SK-N-SH treated with all-trans-retinoic acid at 6 μM for 48 hours (cell line): ENCODE results near the gene ZC2HC1B.

Source experiments
- ARNTL ChIP-seq: fragments of 450-650 bp; formaldehyde crosslinking; IDR thresholded peaks from 2 replicates; pipeline ENCODE4 v1.5.0; 2020; ENCODE audit warnings: low read depth, mild to moderate bottlenecking, moderate library complexity, borderline replicate concordance
- BACH2 ChIP-seq: fragments of 250-450 bp; sonication (Bioruptor Pico); IDR thresholded peaks from 2 replicates; pipeline ENCODE4 v1.9.0; 2021; ENCODE audit warnings: mild to moderate bottlenecking, borderline replicate concordance
- OSR1 ChIP-seq: fragments of 250-450 bp; sonication (Bioruptor Pico); IDR thresholded peaks from 2 replicates; pipeline ENCODE4 v1.8.0; 2022; ENCODE audit warnings: moderate library complexity, mild to moderate bottlenecking, inconsistent platforms
- PPARA ChIP-seq: fragments of 250-450 bp; sonication (Bioruptor Pico); IDR thresholded peaks from 2 replicates; pipeline ENCODE4 v1.5.0; 2020; ENCODE audit warnings: mild to moderate bottlenecking, borderline replicate concordance
- TOX ChIP-seq: fragments of 250-450 bp; sonication (Bioruptor Pico); IDR thresholded peaks from 2 replicates; pipeline ENCODE4 v1.8.0; 2021; ENCODE audit warnings: mild to moderate bottlenecking, moderate library complexity, borderline replicate concordance
- TSHZ2 ChIP-seq: fragments of 250-450 bp; sonication (Bioruptor Pico); IDR thresholded peaks from 2 replicates; pipeline ENCODE4 v1.5.0; 2020; ENCODE audit warnings: mild to moderate bottlenecking, moderate library complexity
- ZFP3 ChIP-seq: fragments of 250-450 bp; sonication (Bioruptor Pico); IDR thresholded peaks from 2 replicates; pipeline ENCODE4 v1.5.0; 2020; ENCODE audit warnings: mild to moderate bottlenecking, moderate library complexity
- ZFP30 ChIP-seq: fragments of 450-650 bp; formaldehyde crosslinking; IDR thresholded peaks from 2 replicates; pipeline ENCODE4 v1.5.0; 2022; ENCODE audit warnings: mild to moderate bottlenecking, moderate library complexity
- ZNF565 ChIP-seq: fragments of 450-650 bp; formaldehyde crosslinking; conservative IDR thresholded peaks from 2 replicates; pipeline ENCODE4 v1.5.0; 2020; ENCODE audit warnings: low read depth, mild to moderate bottlenecking, moderate library complexity
- ZNF8 ChIP-seq: fragments of 450-650 bp; formaldehyde crosslinking; IDR thresholded peaks from 2 replicates; pipeline ENCODE4 v1.5.0; 2020; ENCODE audit warnings: mild to moderate bottlenecking, moderate library complexity
- TF ChIP-seq, protein P1 (sequence below): fragments of 250-450 bp; sonication (Bioruptor Pico); IDR thresholded peaks from 2 replicates; pipeline ENCODE4 v1.8.0; 2020; ENCODE audit warnings: mild to moderate bottlenecking, moderate library complexity, borderline replicate concordance
- TF ChIP-seq, protein P2 (sequence below): fragments of 250-450 bp; sonication (Bioruptor Pico); IDR thresholded peaks from 2 replicates; pipeline ENCODE4 v1.8.0; 2021; ENCODE audit warnings: low read depth, mild to moderate bottlenecking, moderate library complexity, borderline replicate concordance

DNA sequence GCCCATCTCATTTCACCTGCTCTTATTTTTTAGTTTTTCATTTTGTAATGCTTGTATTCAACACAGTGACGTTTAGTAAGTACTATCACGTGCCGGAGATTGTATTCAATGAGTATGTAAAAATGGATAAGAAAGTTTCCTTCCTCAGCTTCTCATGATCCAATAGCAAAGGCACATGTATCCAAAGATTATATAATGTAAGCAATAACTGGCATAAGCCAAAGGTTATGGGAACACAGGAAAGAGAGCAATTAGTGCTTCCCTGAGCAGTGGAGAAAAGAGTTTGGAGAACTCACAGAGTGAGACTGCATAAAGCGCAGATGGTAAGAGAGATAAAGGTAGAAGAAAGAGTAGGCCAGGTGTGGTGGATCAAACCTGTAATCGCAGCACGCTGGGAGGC is 42.9 kb upstream of the ZC2HC1B start:
- TF ChIP-seq, protein P1, sequence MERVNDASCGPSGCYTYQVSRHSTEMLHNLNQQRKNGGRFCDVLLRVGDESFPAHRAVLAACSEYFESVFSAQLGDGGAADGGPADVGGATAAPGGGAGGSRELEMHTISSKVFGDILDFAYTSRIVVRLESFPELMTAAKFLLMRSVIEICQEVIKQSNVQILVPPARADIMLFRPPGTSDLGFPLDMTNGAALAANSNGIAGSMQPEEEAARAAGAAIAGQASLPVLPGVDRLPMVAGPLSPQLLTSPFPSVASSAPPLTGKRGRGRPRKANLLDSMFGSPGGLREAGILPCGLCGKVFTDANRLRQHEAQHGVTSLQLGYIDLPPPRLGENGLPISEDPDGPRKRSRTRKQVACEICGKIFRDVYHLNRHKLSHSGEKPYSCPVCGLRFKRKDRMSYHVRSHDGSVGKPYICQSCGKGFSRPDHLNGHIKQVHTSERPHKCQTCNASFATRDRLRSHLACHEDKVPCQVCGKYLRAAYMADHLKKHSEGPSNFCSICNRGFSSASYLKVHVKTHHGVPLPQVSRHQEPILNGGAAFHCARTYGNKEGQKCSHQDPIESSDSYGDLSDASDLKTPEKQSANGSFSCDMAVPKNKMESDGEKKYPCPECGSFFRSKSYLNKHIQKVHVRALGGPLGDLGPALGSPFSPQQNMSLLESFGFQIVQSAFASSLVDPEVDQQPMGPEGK (CRISPR knock-in tag) = no peak
- TF ChIP-seq ZFP3 (CRISPR knock-in tag) (no peak), ZFP30 (CRISPR knock-in tag) (no peak), ZNF8 (no peak), ARNTL (CRISPR knock-in tag) (no peak), OSR1 (CRISPR knock-in tag) (no peak), BACH2 (CRISPR knock-in tag) (no peak), ZNF565 (no peak), TSHZ2 (CRISPR knock-in tag) (no peak), PPARA (CRISPR knock-in tag) (no peak), TOX (CRISPR knock-in tag) (no peak)
- TF ChIP-seq, protein P2, sequence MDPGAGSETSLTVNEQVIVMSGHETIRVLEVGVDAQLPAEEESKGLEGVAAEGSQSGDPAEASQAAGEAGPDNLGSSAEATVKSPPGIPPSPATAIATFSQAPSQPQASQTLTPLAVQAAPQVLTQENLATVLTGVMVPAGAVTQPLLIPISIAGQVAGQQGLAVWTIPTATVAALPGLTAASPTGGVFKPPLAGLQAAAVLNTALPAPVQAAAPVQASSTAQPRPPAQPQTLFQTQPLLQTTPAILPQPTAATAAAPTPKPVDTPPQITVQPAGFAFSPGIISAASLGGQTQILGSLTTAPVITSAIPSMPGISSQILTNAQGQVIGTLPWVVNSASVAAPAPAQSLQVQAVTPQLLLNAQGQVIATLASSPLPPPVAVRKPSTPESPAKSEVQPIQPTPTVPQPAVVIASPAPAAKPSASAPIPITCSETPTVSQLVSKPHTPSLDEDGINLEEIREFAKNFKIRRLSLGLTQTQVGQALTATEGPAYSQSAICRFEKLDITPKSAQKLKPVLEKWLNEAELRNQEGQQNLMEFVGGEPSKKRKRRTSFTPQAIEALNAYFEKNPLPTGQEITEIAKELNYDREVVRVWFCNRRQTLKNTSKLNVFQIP (CRISPR knock-in tag) = no peak
